Measurements from ENCODE around the gene HOXC9. TPM values are rescaled to one million over a fixed set of nuclear protein-coding genes. Genes with fewer than 3 reads are reported as not detected.

HOXC9 gene
- total RNA-seq, 1 donor from 2014 or later = not detected

Small RNA genes within 50 kb of the gene (microRNA-seq; reads per million reads assigned to microRNA genes)
- gene MIR196A2 (not detected), gene MIR615 (not detected)

Other genes with a start within 250 kb of the HOXC9 start
- 1.7 TPM for gene CISTR, start 248.2 kb upstream of the HOXC9 start, total RNA-seq
- gene HOXC13, start 61.3 kb upstream of the HOXC9 start, total RNA-seq = not detected
- not detected for gene HOXC12, start 45.3 kb upstream of the HOXC9 start, total RNA-seq
- not detected for gene HOXC11, start 27.0 kb upstream of the HOXC9 start, total RNA-seq
- gene HOTAIR, start 25.2 kb upstream of the HOXC9 start, total RNA-seq = not detected
- not detected for gene HOXC10, start 15.0 kb upstream of the HOXC9 start, total RNA-seq
- not detected for gene HOXC8, start 8.8 kb downstream of the HOXC9 start, total RNA-seq
- 0.41 TPM for gene HOXC6, start 28.3 kb downstream of the HOXC9 start, total RNA-seq
- gene HOXC5, start 32.9 kb downstream of the HOXC9 start, total RNA-seq = not detected
- gene HOXC4, start 53.7 kb downstream of the HOXC9 start, total RNA-seq = not detected
- 17.6 TPM for gene SMUG1, start 188.8 kb downstream of the HOXC9 start, total RNA-seq

Measured in Right ventricle myocardium inferior (tissue), 1 donor.